Keratinocyte (primary cell): ENCODE measurements around the gene ZNF708. TPM values are rescaled to one million over a fixed set of nuclear protein-coding genes. Genes with fewer than 3 reads are reported as not detected.
A peak's percentile ranks its signal among the peaks of the same experiment; 100 is the strongest.

Source experiments
- DNase-seq: peaks from one replicate; pipeline ENCODE4 v3.0.0-alpha.2; 2011; ENCODE audit warnings: low read depth, missing footprints, low spot score
- FAIRE-seq: peaks from 2 replicates; lab custom pipeline; 2011; peaks lifted over from hg19 to GRCh38; lab: Jason Lieb, UNC
- H2AFZ ChIP-seq: 2 replicates; pipeline ENCODE4 v1.6.0; 2012; ENCODE audit warnings: low read length, control low read depth, inconsistent platforms; ENCODE audit not compliant: control insufficient read depth
- H3K27ac ChIP-seq: 2 replicates; pipeline ENCODE4 v1.5.1; 2011; ENCODE audit warnings: low read length; ENCODE audit not compliant: control insufficient read depth, insufficient read depth
- H3K27me3 ChIP-seq: 3 replicates; pipeline ENCODE4 v1.6.0; 2011; ENCODE audit warnings: low read length; ENCODE audit not compliant: control insufficient read depth, insufficient read depth; ENCODE audit errors: extremely low read depth
- H3K36me3 ChIP-seq, 2 experiments: 2 replicates in 1 of 2; 3 replicates in 1 of 2; pipeline ENCODE4 v1.5.1; 2011; ENCODE audit warnings: low read length in 2 of 2, mild to moderate bottlenecking in 1 of 2; ENCODE audit not compliant: control insufficient read depth in 2 of 2, insufficient read depth in 2 of 2; ENCODE audit errors: extremely low read depth in 1 of 2
- H3K4me1 ChIP-seq: 3 replicates; pipeline ENCODE4 v1.5.1; 2011; ENCODE audit warnings: low read length; ENCODE audit not compliant: control insufficient read depth, insufficient read depth; ENCODE audit errors: extremely low read depth
- H3K4me2 ChIP-seq: 3 replicates; pipeline ENCODE4 v1.6.0; 2011; ENCODE audit warnings: low read depth, low read length; ENCODE audit not compliant: control insufficient read depth, insufficient read depth; ENCODE audit errors: extremely low read depth
- H3K4me3 ChIP-seq, 3 experiments: fragments of 200-600 bp in 1 of 3; sonication (generic) in 1 of 3; 2 replicates in 2 of 3; 3 replicates in 1 of 3; pipeline ENCODE4 v1.5.1; 2011 to 2016; ENCODE audit warnings: low read length in 3 of 3, mild to moderate bottlenecking in 3 of 3, control low read depth in 2 of 3, inconsistent platforms in 1 of 3, low read depth in 1 of 3, mixed read lengths in 1 of 3, mixed run types in 1 of 3, moderate library complexity in 1 of 3; ENCODE audit not compliant: control insufficient read depth in 2 of 3, insufficient read depth in 2 of 3; ENCODE audit errors: extremely low read depth in 1 of 3
- H3K79me2 ChIP-seq: 2 replicates; pipeline ENCODE4 v1.6.0; 2012; ENCODE audit warnings: low read length; ENCODE audit not compliant: control insufficient read depth, insufficient read depth
- H3K9ac ChIP-seq: 3 replicates; pipeline ENCODE4 v1.6.0; 2011; ENCODE audit warnings: low read length; ENCODE audit not compliant: control insufficient read depth, insufficient read depth; ENCODE audit errors: extremely low read depth
- H3K9me1 ChIP-seq: 3 replicates; pipeline ENCODE4 v1.6.0; 2011; ENCODE audit warnings: low read length; ENCODE audit not compliant: control insufficient read depth, insufficient read depth; ENCODE audit errors: extremely low read depth
- H3K9me3 ChIP-seq: 2 replicates; pipeline ENCODE4 v1.5.1; 2012; ENCODE audit warnings: low read depth, low read length; ENCODE audit not compliant: control insufficient read depth
- H4K20me1 ChIP-seq: 3 replicates; pipeline ENCODE4 v1.6.0; 2011; ENCODE audit warnings: low read length; ENCODE audit not compliant: control insufficient read depth, insufficient read depth; ENCODE audit errors: extremely low read depth
- CTCF ChIP-seq, 3 experiments: IDR thresholded peaks in 1 of 3; conservative IDR thresholded peaks in 1 of 3; optimal IDR thresholded peaks in 1 of 3; 2 replicates in 2 of 3; 3 replicates in 1 of 3; pipeline versions ENCODE3 to v1.5.1; 2011; ENCODE audit warnings: low read length in 3 of 3, mild to moderate bottlenecking in 3 of 3, moderate library complexity in 2 of 3, control low read depth in 1 of 3, inconsistent platforms in 1 of 3; ENCODE audit not compliant: insufficient read depth in 2 of 3; ENCODE audit errors: extremely low read depth in 1 of 3
- EZH2 ChIP-seq: IDR thresholded peaks from one replicate; pipeline ENCODE4 v1.6.1; 2012; ENCODE audit warnings: inconsistent platforms, mild to moderate bottlenecking, low read length, moderate library complexity
- dilution Hi-C: fragments of 300-500 bp; cut with MboI; formaldehyde crosslinking; loops from one replicate; pipeline ENCODE4 v1.7.0; 2020; ENCODE audit warnings: low sequenced_read_pairs; ENCODE audit not compliant: extremely low pct_ligation_motif_present
- polyA minus RNA-seq, 3 experiments: library from RNA; depleted of rRNA, polyadenylated mRNA; stranded (reverse); fragments of >200 nt; gene quantifications; 1 replicate in 1 of 3; 2 replicates in 1 of 3; 3 replicates in 1 of 3; pipeline ENCODE4 v1.2.3, GENCODE V29; 2011
- polyA plus RNA-seq, 5 experiments: library from polyadenylated mRNA; depleted of rRNA in 3 of 5; stranded (reverse) in 3 of 5; stranded (forward) in 1 of 5; unstranded in 1 of 5; fragments of >200 nt; gene quantifications; 1 replicate in 1 of 5; 2 replicates in 3 of 5; 3 replicates in 1 of 5; pipeline versions ENCODE4 v1.2.1 to v1.2.3, GENCODE V29; 2011 to 2012; ENCODE audit warnings: missing spikeins in 2 of 5, low read depth in 1 of 5, low replicate concordance in 1 of 5

ZNF708 gene
- 2.2 to 5.7 TPM (median 4.9 TPM) in 3 replicates for polyA plus RNA-seq
- 2.5 TPM for polyA plus RNA-seq (2011; ENCODE audit: low read depth)
- 0.52 and 1.3 TPM in 2 replicates for polyA plus RNA-seq (2011; cell fraction: cytosol; rRNA removed)
- polyA plus RNA-seq (2011; cell fraction: nucleus; rRNA removed): 11.9 and 13.0 TPM in 2 replicates
- polyA plus RNA-seq (2012; ENCODE audit: low replicate concordance): 1.4 and 1.7 TPM in 2 replicates
- 2.9 to 10.7 TPM (median 5.3 TPM) in 3 replicates for polyA minus RNA-seq
- 1.3 TPM for polyA minus RNA-seq (2011; cell fraction: cytosol; rRNA and poly(A)+ RNA removed)
- polyA minus RNA-seq (2011; cell fraction: nucleus; rRNA and poly(A)+ RNA removed): 7.8 and 16.3 TPM in 2 replicates

- Histone ChIP-seq H3K36me3 (no peaks in the 10 kb centered on the region), H2AFZ (peak within 1 kb of the TSS; percentile 100), H3K9ac (peak within 1 kb of the TSS; percentile 96), H3K27ac (peak within 1 kb of the TSS; percentile 91), H3K9me1 (no peaks in the 10 kb centered on the region), H3K27me3 (no peaks in the 10 kb centered on the region), H3K4me1 (peaks cover 3% of the 10 kb centered on the region), H3K4me2 (peak within 1 kb of the TSS; percentile 84), H3K9me3 (peaks cover 5% of the 10 kb centered on the region), H3K79me2 (peaks cover 39% of the 10 kb centered on the region), H4K20me1 (no peaks in the 10 kb centered on the region), H3K4me3 (peak within 1 kb of the TSS; percentile 83 to 99 (median 90))
- dilution Hi-C loops: no loop called here
- DNase-seq (peak; percentile 32), FAIRE-seq (peak; percentile 75)
- TF ChIP-seq CTCF (optimal IDR thresholded peaks at IDR 0.05 in 1 of 3, IDR thresholded peaks at IDR 0.05 in 1 of 3, conservative IDR thresholded peaks at IDR 0.05 in 1 of 3; ENCODE audit: extremely low read depth in 1 of 3, insufficient read depth in 2 of 3, low read length in 3 of 3) (no peak), EZH2 (no peak)
Observed at GRCh38 chr19:21328885-21329605, at the start of gene ZNF708. ZNF708 (minus strand) TSS chr19:21329410; CDS start chr19:21329212, 198 bp downstream.

- Histone ChIP-seq H3K4me1 (no peaks in the 10 kb centered on the region), H3K9ac (no peak overlapping the region), H3K4me2 (no peak overlapping the region), H3K27ac (no peak overlapping the region), H3K79me2 (peaks cover 12% of the 10 kb centered on the region), H3K36me3 (peaks cover 3 to 8% of the 10 kb centered on the region in 2 experiments), H3K27me3 (no peaks in the 10 kb centered on the region), H3K4me3 (no peak overlapping the region), H4K20me1 (no peaks in the 10 kb centered on the region), H3K9me1 (no peaks in the 10 kb centered on the region), H3K9me3 (no peaks in the 10 kb centered on the region), H2AFZ (no peak overlapping the region)
- dilution Hi-C loops: no loop called here
- FAIRE-seq (no peak), DNase-seq (no peak)
- TF ChIP-seq CTCF (optimal IDR thresholded peaks at IDR 0.05 in 1 of 3, IDR thresholded peaks at IDR 0.05 in 1 of 3, conservative IDR thresholded peaks at IDR 0.05 in 1 of 3; ENCODE audit: extremely low read depth in 1 of 3, insufficient read depth in 2 of 3, low read length in 3 of 3): no peak
- TF ChIP-seq EZH2: no peak
Observed at GRCh38 chr19:21362291-21362690, 33.1 kb upstream of the ZNF708 start.
